ENCODE data around the gene FIGNL2. TPM values are rescaled to one million over a fixed set of nuclear protein-coding genes. Genes with fewer than 3 reads are reported as not detected.

Gene FIGNL2
- total RNA-seq, 1 donor from 2014 or later, result 0.69 TPM

DNA sequence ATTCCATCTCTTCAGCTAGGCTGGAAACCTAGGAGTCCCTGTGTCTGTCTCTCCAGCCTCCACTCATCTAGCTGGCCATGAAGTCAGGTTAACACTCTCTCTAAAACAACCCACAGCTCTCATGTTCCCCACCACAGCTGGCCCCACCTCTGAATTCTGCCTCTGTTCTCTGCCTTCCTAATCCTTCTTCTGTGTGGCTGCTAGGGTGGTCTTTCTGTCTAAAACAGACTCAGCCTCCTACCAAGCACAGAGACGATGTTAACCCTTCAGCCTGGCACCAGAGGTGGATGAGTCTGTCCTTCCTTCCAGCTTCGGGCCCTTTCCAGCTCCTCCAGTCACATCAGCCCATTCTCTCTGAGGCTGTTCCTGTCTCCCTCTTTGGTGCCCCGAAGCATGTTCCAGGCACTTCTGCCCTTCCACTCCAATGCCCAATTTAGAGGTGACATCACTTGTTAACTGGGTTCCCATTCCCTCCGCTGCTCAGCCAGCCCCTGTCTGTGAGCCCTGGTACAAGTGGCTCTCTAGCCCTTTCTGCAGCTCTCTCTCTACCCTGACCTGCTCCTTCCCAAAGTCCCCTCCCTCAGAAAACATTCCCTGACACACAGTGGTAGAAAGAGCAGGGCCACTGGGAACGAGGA lies 9.1 kb downstream of the FIGNL2 start:
- DNase-seq (no peak), ATAC-seq (ENCODE audit: low read depth) (no peak)
- H3K4me1 Mint-ChIP-seq, result no peaks in the 10 kb centered on the region
- H3K4me3 Mint-ChIP-seq, result no peak overlapping the region
- CTCF ChIA-PET, result no interaction called here
- peaks cover 39% of the 10 kb centered on the region for H3K27me3 Mint-ChIP-seq
- no peak overlapping the region for H3K27ac Mint-ChIP-seq
- intact Hi-C loops (cut with micrococcal nuclease), result no loop called here
- TF ChIP-seq, protein P1, sequence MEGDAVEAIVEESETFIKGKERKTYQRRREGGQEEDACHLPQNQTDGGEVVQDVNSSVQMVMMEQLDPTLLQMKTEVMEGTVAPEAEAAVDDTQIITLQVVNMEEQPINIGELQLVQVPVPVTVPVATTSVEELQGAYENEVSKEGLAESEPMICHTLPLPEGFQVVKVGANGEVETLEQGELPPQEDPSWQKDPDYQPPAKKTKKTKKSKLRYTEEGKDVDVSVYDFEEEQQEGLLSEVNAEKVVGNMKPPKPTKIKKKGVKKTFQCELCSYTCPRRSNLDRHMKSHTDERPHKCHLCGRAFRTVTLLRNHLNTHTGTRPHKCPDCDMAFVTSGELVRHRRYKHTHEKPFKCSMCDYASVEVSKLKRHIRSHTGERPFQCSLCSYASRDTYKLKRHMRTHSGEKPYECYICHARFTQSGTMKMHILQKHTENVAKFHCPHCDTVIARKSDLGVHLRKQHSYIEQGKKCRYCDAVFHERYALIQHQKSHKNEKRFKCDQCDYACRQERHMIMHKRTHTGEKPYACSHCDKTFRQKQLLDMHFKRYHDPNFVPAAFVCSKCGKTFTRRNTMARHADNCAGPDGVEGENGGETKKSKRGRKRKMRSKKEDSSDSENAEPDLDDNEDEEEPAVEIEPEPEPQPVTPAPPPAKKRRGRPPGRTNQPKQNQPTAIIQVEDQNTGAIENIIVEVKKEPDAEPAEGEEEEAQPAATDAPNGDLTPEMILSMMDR (IDR thresholded peaks at IDR 0.05), result no peak
- H3K36me3 Mint-ChIP-seq (ENCODE audit: low read depth), result no peaks in the 10 kb centered on the region
- no peaks in the 10 kb centered on the region for H3K9me3 Mint-ChIP-seq
- POLR2A ChIA-PET, result no interaction called here

DNA sequence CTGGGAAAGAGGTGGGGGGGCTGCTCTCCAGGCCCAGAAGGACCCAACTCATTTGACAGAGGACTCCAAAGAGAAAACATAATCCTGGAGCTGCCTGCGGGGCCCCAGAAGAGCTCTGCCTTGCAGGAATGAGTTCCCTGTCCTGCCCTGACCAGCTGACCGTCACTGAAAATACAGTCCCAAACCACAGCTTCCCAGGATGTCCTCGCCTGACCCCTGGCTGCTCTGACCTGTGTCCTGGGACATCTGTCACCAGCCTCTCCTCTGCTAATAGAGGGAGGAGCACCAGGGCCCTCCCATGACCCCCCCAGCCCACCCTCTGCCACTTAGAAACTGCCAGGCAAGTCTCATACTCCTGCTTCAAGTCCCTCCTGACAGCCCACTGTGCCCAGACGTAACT lies 9.8 kb downstream of the FIGNL2 start:
- CTCF ChIA-PET, result no interaction called here
- TF ChIP-seq, protein P1 (IDR thresholded peaks at IDR 0.05), result no peak
- ATAC-seq (ENCODE audit: low read depth), result no peak
- no peak for DNase-seq
- POLR2A ChIA-PET, result no interaction called here
- Mint-ChIP-seq H3K36me3 (ENCODE audit: low read depth) (no peaks in the 10 kb centered on the region), H3K27me3 (peaks cover 36% of the 10 kb centered on the region), H3K27ac (no peak overlapping the region), H3K9me3 (no peaks in the 10 kb centered on the region), H3K4me3 (no peak overlapping the region), H3K4me1 (no peaks in the 10 kb centered on the region)
- intact Hi-C loops (cut with micrococcal nuclease), result no loop called here

DNA sequence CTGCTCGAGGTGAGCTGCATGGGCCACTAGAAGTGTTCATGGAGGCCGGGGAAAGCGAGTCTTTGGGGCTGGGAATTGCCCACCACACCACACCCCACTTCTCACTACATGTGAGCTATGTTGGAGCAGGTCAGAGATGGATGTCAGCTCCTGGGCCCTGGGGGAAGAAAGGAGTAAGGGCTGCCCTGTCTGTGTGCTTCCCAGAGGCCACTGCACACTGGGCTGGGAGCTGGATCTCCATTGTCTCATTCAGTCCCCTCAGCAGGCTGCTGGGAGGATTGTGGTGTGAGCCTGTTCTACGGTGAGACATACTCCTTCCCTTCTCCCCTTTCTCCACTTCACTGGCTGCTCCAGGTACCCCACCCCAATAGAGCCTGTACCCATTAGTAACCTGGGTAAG lies 10.5 kb downstream of the FIGNL2 start:
- TF ChIP-seq, protein P1 (IDR thresholded peaks at IDR 0.05), result no peak
- Mint-ChIP-seq H3K9me3 (no peaks in the 10 kb centered on the region), H3K36me3 (ENCODE audit: low read depth) (no peaks in the 10 kb centered on the region), H3K4me3 (no peak overlapping the region), H3K4me1 (peaks cover 4% of the 10 kb centered on the region), H3K27me3 (peaks cover 43% of the 10 kb centered on the region), H3K27ac (no peak overlapping the region)
- DNase-seq (no peak), ATAC-seq (ENCODE audit: low read depth) (no peak)
- intact Hi-C loops (cut with micrococcal nuclease), result no loop called here
- POLR2A ChIA-PET, result no interaction called here
- CTCF ChIA-PET, result no interaction called here

DNA sequence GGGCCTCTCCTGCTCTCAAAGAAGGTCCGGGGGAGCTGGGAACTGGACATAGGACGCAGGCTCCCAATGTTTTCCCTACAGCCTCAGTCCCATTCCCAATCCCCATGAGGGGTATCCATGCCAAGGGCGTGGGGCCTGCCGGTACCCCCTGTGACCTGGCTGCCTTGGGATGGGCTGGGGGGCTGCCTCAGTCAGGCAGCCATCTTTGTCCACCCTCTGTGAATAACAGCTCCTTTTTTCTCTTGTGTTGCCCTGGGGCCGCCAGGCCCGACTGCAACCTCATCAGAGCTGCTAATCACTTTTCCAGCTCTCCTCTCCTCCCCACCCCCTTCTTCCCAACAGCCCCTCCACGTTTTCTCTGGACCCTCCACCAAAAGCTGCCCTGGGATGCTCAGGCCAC lies 11.2 kb downstream of the FIGNL2 start:
- TF ChIP-seq, protein P1 (IDR thresholded peaks at IDR 0.05), result no peak
- DNase-seq (no peak), ATAC-seq (ENCODE audit: low read depth) (no peak)
- no peaks in the 10 kb centered on the region for H3K36me3 Mint-ChIP-seq (ENCODE audit: low read depth)
- no peak overlapping the region for H3K4me3 Mint-ChIP-seq
- no peaks in the 10 kb centered on the region for H3K9me3 Mint-ChIP-seq
- peaks cover 11% of the 10 kb centered on the region for H3K4me1 Mint-ChIP-seq
- no peak overlapping the region for H3K27ac Mint-ChIP-seq
- H3K27me3 Mint-ChIP-seq, result peaks cover 43% of the 10 kb centered on the region
- POLR2A ChIA-PET, result no interaction called here
- intact Hi-C loops (cut with micrococcal nuclease), result no loop called here
- CTCF ChIA-PET, result no interaction called here

DNA sequence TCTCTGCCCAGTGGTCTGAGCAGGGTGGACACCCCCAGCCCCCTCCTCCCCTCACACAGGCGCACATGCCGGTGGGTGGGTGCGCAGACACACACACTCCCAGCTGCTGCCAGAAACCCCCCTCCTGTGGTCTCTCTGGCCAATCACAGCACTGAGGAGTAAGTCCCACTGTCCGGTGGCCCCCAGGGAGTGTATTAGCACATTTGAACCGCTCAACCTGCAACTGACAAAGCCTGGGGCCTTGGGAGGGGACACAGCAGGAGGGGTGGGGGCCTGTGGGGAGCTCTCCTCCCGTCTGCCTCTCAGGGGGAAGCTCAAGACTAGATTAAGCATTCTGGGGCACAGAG lies 11.7 kb downstream of the FIGNL2 start:
- ATAC-seq (ENCODE audit: low read depth) (no peak), DNase-seq (no peak)
- Mint-ChIP-seq H3K27ac (no peak overlapping the region), H3K9me3 (no peaks in the 10 kb centered on the region), H3K27me3 (peaks cover 42% of the 10 kb centered on the region), H3K36me3 (ENCODE audit: low read depth) (no peaks in the 10 kb centered on the region), H3K4me1 (peaks cover 11% of the 10 kb centered on the region), H3K4me3 (no peak overlapping the region)
- CTCF ChIA-PET, result no interaction called here
- TF ChIP-seq, protein P1 (IDR thresholded peaks at IDR 0.05), result no peak
- POLR2A ChIA-PET, result no interaction called here
- intact Hi-C loops (cut with micrococcal nuclease), result no loop called here
